ENCODE data around the gene HLA-F.

Gene HLA-F

DNA sequence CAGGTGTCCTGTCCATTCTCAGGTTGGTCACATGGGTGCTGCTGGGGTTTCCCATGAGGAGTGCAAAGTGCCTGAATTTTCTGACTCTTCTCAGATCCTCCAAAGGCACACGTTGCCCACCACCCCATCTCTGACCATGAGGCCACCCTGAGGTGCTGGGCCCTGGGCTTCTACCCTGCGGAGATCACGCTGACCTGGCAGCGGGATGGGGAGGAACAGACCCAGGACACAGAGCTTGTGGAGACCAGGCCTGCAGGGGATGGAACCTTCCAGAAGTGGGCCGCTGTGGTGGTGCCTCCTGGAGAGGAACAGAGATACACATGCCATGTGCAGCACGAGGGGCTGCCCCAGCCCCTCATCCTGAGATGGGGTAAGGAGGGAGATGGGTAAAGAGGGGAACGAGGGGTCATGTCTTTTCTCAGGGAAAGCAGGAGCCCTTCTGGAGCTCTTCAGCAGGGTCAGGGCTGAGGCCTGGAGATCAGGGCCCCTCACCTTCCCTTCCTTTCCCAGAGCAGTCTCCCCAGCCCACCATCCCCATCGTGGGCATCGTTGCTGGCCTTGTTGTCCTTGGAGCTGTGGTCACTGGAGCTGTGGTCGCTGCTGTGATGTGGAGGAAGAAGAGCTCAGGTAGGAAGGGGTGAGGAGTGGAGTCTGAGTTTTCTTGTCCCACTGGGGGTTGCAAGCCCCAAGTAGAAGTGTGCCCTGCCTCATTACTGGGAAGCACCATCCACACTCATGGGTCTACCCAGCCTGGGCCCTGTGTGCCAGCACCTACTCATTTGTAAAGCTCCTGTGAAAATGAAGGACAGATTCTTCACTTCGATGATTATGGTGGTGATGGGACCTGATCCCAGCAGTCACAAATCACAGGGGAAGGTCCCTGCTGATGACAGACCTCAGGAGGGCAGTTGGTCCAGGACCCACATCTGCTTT lies 2.0 kb downstream of the HLA-F start:
- no peak for DNase-seq (ENCODE audit: low read depth)

DNA sequence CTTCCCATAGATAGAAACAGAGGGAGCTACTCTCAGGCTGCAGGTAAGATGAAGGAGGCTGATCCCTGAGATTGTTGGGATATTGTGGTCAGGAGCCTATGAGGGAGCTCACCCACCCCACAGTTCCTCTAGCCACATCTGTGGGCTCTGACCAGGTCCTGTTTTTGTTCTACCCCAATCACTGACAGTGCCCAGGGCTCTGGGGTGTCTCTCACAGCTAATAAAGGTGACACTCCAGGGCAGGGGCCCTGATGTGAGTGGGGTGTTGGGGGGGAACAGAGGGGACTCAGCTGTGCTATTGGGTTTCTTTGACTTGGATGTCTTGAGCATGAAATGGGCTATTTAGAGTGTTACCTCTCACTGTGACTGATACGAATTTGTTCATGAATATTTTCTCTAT lies 2.8 kb downstream of the HLA-F start:
- DNase-seq (ENCODE audit: low read depth): no peak

DNA sequence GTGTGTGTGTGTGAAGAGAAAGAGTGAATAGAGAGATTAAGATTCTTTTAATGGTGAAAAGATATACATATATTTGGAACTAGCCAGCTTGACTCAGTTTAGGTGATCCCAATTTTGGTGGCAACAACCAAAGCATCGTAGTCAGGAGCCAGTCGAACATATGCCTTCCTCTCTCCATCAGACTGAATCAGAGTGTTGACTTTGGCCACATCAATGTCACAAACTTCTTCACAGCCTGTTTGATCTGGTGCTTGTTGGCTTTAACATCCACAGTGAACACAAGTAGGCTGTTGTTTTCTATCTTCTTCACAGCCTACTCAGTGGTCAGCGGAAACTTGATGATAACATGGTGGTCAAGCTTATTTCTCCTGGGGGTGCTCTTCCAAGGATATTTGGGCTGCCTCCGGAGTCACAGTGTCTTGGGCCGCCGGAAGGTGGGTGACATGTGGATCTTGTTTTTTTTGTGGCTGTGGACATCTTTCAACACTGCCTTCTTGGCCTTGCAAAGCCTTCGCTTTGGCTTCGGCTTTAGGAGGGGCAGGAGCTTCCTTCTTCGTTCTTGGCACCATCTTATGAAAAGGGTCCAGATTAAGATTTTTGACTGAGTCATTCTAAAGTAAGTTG lies 3.4 kb downstream of the HLA-F start:
- no peak for DNase-seq (ENCODE audit: low read depth)

DNA sequence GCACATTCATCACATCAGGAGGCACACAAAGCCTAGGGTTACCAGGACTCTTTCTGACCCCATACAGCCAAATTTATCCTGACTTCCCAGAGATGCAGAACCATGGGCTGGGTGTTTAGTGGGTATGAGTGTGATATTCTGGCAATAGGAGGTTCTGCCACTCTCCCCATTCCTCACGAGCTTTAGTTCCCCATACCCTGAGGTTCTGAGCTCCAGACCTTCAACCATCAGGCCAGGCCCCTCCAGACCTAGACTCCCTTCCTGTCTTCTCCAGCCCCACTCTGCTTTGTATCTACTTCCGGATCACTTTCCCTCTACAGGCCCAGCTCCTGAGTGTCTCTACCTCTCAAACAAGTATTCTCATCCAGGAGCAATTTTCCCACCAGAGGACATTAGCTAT lies 4.4 kb downstream of the HLA-F start:
- no peak for DNase-seq (ENCODE audit: low read depth)

DNA sequence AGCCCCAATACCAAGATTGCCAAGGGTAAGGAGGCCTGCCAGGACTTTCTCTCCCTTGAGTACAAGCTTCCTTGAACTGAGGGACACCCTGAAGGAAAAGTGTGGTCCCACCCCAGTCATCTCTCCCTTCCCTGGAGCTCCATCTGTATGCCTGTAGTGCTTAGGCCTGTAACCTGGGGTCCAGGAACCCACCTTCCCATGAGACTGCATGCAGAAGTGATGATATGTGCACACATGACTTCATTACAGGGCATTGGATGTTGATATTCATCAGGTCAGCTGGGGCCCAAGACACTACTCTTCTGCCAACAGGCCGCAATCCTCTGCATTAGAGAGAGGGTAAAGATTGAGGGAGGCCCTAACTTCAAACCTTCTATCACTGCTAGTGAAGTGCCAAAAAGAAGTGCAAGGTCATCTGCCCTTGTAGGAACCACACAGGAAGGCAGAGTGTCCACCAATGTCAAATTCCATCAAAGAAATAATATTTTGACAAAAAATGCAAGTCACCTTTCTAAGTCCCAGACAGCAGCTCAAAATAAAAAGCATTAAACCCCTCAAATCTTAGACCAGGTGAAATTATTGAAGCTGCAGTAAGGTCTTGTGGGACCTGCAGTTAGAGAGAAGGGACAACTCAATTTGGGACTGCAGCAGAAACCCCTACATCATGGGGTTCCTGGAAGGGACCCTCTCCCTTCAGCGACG lies 5.1 kb downstream of the HLA-F start:
- no peak for DNase-seq (ENCODE audit: low read depth)

DNA sequence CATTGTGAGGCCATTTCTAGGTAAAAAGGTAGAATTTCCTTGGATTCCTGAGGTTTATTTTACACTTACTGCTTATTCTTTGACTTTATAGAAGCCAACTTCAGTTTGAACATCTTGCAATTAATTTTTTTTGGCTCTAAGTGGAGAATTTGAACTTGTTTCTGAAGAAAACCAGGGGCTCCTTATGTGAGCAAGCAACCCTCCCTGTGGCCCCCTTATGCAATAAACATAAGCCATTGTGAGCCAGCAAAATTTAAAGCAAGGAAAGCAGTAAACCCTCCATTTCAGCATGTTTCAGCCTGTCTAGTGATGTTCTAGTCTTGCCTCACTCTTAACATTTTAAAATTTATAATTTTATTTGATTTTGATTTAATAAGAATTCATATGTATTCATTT lies 5.6 kb downstream of the HLA-F start:
- DNase-seq (ENCODE audit: low read depth): no peak

DNA sequence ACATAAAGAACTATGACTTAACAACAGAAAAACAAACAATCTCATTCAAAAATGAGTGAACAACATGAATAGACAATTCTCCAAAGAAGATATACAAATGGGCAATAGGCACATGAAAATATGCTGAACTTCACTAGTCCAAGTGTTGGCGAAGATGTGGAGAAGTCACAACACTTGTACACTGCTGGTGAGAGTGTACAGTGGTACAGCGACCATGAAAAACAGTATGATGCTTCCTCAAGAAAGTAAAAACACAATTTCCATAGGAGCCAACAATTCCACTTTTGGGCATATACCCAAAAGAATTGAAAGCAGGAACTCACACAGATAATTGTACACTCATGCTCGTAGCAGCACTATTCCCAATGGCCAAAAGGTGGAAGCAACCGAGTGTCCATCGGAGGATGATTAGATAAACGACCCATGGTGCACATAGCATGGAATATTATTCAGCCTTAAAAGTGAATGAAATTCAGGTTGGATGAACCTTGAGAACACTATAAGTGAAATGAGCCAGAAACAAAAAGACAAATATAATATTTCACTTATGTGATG lies 6.6 kb downstream of the HLA-F start:
- DNase-seq (ENCODE audit: low read depth): no peak

DNA sequence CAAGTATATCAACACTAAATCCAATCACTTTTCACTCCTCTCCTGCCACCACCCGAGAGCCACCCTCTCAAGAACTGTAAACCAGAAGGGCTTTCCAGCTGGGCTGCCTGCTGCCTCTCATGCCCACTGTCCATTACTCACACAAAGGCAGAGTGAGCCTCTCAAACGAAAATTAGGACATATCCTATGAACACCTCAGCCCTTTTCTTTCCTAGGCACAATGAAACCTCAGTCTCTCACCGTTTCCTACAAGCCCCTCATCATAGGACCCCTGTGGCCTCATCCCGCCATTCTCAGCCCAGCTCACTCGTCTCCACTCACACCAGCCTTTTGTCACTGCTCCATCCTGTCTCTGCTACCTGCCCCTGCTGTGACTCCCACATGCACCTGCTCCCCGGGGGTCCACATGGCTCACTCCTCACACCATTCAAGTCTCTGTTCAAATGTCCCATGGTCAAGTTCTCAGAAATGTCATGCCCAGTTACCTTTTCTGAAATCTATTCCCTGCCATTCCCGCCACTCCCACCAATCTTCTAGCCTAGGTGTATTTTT lies 7.4 kb downstream of the HLA-F start:
- DNase-seq (ENCODE audit: low read depth): no peak

DNA sequence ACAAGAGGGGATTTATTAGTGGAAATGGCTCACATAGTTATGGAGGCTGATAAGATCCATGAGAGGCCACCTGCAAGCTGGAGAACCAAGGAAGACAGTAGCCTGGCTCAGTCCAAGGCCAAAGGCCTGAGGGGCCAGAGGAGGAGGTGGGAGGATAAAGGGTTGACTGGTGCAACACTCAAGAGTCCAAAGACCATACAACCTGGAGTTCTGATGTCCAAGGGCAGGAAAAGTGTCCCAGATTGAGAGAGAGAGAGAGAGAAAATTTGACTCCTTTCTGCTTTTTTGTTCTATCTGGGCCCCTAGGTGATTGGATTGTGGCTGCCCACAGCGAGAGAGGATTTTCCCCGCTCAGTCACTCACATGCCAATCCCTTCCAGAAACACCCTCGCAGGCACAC lies 8.0 kb downstream of the HLA-F start:
- DNase-seq (ENCODE audit: low read depth): no peak

DNA sequence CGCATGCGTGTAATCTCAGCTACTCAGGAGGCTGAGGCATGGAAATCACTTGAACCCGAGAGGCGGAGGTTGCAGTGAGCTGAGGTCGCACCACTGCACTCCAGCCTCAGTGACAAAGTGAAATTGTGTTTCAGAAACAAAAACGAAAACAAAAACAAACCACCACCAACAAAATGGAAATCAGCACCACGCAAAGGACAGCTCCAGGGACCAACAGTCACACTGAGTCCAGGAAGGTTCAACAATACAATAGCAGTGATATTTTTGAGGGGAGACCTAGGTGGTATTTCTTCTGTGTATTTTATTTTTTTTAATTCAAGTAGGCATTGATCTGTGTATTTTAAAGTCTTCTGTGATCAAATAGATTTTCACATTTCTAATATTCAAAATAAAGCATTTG lies 9.8 kb downstream of the HLA-F start:
- no peak for DNase-seq (ENCODE audit: low read depth)

DNA sequence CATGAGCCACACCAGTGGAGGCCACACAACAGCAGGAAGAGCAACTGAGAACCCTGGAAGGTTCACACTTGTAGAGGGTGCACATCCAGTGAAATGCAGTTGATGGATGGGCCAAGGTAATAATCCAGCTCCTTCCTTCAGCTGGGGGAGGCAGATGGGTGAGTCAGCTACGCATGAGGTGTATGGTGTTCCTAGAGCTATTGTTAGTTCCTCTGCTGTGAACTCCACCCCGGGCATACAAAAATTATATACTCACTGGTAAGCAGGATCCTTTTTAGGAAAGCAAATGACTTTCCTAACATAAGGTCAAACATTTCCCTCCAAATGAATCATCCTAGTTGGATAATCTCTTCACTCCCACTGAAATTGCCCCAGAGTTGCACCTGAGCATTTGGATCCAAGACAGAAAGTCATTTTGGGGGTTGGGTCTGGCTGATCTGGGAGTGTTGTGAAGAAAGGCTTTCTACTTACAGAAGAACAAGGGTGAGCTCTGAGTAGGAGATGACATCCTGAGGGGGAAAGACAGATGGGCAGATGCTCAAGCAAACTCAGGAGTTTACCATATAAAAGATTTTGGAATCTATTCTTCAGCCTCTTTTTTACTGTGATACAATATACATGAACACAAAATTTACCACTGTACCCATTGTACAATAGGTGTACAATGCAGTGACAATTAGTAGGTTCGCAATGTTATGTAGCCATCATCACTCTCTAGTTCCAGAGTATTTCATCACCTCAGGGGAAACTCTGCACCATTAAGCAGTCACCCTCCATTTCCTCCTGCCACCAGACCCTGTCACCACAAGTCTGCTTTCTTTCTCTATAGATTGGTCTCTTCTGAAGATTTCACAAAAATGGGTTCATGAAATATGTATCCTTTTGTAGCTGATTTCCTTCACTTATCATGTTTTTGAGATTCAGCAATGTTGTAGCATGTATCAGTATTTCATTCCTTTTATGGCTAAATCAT lies 11.1 kb downstream of the HLA-F start:
- DNase-seq (ENCODE audit: low read depth): no peak

DNA sequence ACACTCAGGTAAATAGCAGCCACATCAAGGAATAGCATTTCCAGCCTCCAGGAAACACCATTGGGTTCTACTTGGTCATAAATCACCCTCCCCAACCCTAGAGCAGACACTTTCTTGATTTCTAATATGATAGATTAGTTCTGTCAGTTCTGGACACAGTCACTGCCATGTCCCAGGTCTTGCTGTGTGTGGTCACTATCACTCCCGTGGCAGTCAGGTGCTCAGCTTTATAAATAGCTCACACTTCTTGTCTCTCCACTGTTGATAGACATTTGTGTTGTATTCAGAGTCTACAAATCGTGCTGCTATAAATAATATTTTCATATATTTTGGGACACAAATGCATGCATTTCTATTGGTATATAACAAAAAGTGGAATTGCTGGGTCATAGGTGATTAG lies 13.3 kb downstream of the HLA-F start:
- no peak for DNase-seq (ENCODE audit: low read depth)

DNA sequence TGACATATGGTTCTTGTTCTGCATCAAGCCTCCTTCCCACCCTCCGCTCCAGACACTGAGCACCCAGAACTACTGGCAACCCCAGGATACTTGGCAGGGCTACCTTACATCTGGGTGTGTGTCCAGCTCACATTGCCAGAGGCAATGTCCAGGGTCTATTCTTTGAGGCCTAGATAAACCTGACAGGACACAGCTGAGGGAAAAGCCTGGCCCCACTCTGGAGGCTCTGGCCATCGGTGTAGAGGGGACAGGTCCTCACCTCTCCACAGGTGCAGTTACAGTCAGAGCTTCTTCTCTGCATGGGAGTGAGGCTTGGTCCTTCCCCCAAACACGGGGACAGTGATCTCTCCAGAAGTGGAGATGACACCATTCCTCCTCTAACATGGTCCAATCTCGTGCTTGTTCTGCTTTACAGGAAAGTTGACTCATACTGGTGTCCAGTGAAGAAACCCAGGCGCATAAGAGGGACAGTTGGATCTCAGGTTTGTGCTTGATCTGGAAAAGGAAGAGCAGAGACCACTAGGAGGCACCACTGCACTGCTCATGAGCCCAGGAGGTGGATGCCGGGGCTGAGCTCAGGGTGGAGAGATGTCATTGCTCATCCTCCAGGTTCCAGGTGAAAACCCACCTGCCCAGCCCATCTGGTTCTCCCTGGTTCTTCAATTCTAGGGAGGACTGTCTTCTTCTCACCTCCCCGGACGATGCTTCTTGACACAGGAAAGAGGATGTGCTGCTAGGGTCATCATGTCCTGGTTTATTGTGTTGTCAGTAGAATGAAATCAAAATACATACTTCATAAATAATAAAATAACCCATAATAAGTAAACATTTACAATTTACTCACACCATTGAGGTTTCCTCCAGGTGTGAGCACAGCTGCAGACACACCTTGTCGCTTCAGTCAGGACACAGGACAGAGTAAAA lies 14.7 kb downstream of the HLA-F start:
- DNase-seq (ENCODE audit: low read depth): peak; percentile 34

DNA sequence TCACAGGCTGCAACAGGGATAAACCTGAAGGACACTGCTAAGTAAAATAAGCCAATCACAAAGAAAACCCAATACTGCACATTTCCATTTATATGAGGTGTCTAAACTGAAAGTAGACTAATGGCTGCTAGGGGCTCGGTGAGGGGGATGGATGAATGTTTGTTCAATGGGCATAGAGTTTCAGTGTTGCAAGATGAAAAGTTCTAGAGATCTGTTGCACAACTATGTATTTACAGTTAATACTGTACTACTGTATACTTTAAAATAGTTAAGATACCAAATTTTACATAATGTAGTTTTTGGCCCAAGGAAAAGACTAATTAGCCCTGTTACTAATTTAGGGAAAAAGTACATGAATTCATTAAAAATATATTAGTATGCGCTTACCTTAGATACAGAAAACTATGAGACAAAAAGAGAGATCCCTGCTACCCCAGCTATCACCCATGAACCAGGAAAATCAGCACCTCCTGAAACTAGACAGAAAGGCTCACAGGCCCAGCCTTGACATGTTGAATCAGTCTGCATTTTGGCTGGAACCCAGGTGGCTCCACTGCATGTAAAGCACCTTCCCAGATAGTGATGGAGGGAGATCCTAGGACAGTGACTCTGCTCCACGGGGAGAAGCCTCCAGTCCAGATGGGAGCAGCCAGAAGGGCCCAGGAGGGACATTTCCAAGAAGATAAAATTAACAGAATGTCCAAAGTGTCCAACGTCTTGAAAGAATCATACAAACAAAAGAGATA lies 16.1 kb downstream of the HLA-F start:
- DNase-seq (ENCODE audit: low read depth): no peak

DNA sequence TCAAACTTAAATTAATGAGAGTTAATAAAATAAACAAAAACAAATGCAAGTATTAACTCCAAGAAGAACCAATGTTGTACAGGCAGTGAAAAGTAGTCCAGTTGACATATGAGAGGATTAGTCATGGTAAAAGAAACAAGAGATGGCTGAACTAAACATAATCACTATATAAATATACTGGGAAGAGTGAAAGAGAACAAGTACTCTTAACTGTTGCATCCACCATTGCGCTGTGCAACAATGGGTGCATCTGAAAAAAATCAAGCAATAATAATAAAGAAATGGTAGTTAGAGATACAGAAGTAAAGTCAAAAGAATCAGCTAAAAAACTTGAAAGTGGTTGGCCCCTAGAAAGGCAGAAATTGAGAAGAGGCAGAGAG lies 16.6 kb downstream of the HLA-F start:
- no peak for DNase-seq (ENCODE audit: low read depth)

DNA sequence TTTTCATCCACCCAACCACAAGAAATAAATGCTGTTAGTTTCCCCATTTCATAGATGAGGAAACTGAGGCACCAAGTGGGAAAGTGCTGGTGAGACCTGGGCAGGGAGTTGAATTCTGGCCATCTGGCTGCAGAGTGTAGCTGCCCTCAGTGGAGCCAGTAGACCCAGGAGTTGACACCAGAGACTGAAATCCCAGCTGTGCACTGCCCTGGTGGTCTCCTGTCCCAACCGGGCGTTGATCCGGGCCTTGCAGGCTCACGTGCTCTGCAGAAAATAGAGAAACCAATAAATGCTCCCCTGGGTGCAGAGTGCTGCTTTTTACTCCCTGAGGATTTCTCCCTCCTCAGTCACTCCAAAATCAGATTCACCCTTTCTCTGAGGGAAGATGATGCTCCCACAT lies 18.4 kb downstream of the HLA-F start:
- DNase-seq (ENCODE audit: low read depth): no peak

DNA sequence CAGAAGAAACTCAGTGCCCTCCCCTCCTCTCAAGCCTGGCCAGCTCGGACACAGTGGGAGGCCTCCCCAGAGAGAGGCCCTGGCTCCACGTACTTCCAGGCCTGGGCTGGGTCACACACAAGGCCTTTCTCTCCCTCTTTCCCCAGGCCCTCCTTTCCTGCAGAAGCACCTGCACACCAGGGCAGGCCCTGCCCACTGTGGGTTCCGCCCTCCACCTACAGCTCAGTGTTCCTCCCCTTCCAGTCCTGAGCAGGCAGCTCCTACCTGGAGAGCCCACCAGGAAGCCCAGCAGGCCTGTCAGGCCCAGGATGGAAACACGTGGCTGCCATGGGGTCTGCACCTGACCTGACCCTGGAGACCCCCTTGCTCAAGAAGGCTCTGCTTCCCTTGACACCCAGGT lies 18.9 kb downstream of the HLA-F start:
- no peak for DNase-seq (ENCODE audit: low read depth)

DNA sequence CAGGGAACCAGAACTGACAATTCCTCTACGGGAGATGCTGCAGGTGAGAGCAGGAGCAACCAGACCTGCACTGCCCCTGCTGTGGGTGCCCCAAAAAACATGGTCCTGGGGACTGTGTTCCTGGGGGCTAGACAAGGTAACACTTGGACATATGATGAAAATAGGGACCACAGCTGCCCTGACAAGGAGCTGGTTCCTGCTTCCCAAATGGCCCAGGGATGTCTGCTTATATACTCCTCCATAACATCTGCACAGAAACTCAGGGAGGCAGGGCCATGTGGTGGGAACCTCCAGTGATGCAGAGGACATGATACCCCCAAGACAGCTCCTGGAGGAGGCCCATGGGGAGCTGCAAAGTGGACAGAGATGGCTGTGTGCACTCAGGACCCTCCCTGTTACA lies 19.8 kb downstream of the HLA-F start:
- DNase-seq (ENCODE audit: low read depth): no peak

DNA sequence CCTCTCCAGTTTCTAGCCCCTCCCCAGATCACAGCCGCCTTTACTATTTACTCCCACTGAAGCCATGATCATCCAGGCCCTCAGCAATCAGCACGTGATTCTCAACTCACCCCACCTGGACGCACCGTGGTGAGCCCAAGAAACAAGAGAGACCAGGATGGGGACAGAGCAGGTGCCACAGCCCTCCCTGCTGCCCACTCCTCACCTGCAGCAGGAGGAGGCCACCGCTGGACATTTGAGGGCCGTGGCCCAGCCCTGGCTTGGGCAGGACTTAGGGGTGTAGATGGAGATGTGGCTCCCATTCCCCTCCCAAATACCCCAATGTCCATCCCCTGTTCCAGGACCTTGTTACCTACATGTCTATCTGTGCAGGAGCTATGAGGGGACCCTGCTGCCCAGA lies 20.3 kb downstream of the HLA-F start:
- DNase-seq (ENCODE audit: low read depth): no peak

DNA sequence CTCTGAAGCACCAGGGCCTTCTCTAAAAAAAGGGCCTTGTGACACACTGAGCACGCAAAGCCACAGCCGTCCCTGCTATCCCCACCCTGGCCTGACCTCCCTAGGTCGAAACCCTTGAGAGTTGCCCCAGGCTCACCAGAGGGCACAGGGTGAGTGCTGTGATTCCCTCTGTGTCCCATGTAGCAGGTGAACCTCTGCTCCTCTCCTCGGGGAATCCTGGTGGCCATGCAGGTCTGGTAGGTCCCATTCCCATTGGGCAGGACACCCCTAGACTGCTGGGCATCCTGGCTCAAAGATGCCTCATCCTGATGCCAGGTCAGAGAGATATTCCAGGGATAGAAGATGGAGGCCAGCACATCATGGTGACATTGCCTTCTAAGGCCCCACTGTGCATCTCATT lies 20.9 kb downstream of the HLA-F start:
- DNase-seq (ENCODE audit: low read depth): no peak
